DMS 273 treated with DMSO at 0.1 percent for 48 hours (cell line): ENCODE measurements around the gene ZNF516.

Experiments used
- DNase-seq: peaks from one replicate; lab custom pipeline; 2025; lab: John Stamatoyannopoulos, UW

Gene ZNF516

GRCh38 chr18:76437910-76438309 is 57.1 kb downstream of the ZNF516 start:
- no peak for DNase-seq

GRCh38 chr18:76437011-76437410 is 58.0 kb downstream of the ZNF516 start:
- DNase-seq = no peak

GRCh38 chr18:76436342-76436741 is 58.7 kb downstream of the ZNF516 start:
- no peak for DNase-seq

- no peak for DNase-seq
Measured at GRCh38 chr18:76435316-76435989, 59.6 kb downstream of the ZNF516 start.

GRCh38 chr18:76434452-76434851 is 60.6 kb downstream of the ZNF516 start:
- no peak for DNase-seq

GRCh38 chr18:76433788-76434187 is 61.3 kb downstream of the ZNF516 start:
- no peak for DNase-seq

GRCh38 chr18:76432970-76433767 is 61.9 kb downstream of the ZNF516 start:
- no peak for DNase-seq

GRCh38 chr18:76432274-76432755 is 62.7 kb downstream of the ZNF516 start:
- no peak for DNase-seq

GRCh38 chr18:76431437-76432273 is 63.4 kb downstream of the ZNF516 start:
- no peak for DNase-seq

- DNase-seq = no peak
Measured at GRCh38 chr18:76430636-76431035, 64.4 kb downstream of the ZNF516 start.

GRCh38 chr18:76429262-76430126 is 65.5 kb downstream of the ZNF516 start:
- DNase-seq = no peak

GRCh38 chr18:76428396-76429261 is 66.4 kb downstream of the ZNF516 start:
- DNase-seq = no peak

- no peak for DNase-seq
Measured at GRCh38 chr18:76426737-76427305, 68.2 kb downstream of the ZNF516 start.

- DNase-seq = no peak
Measured at GRCh38 chr18:76425146-76426131, 69.6 kb downstream of the ZNF516 start.

- no peak for DNase-seq
Measured at GRCh38 chr18:76422838-76423237, 72.2 kb downstream of the ZNF516 start.

- DNase-seq = no peak
Measured at GRCh38 chr18:76422121-76422520, 72.9 kb downstream of the ZNF516 start.

GRCh38 chr18:76421685-76422078 is 73.4 kb downstream of the ZNF516 start:
- no peak for DNase-seq

- DNase-seq = no peak
Measured at GRCh38 chr18:76420898-76421684, 74.0 kb downstream of the ZNF516 start.
